ENCODE results near the gene GNAO1. TPM values are rescaled to one million over a fixed set of nuclear protein-coding genes. Genes with fewer than 3 reads are reported as not detected.

GNAO1 gene
- total RNA-seq, 1 experiment from 2014 or later: under 0.01 TPM

GRCh38 chr16:56238188-56238587 lies 46.9 kb downstream of the GNAO1 start:
- no peak for DNase-seq (ENCODE audit: low read depth)

- no peak for DNase-seq (ENCODE audit: low read depth)
Measured at GRCh38 chr16:56241596-56241995, 50.3 kb downstream of the GNAO1 start.

GRCh38 chr16:56242740-56243139 lies 51.5 kb downstream of the GNAO1 start:
- DNase-seq (ENCODE audit: low read depth): no peak

GRCh38 chr16:56244612-56245011 lies 53.3 kb downstream of the GNAO1 start:
- no peak for DNase-seq (ENCODE audit: low read depth)

- DNase-seq (ENCODE audit: low read depth): no peak
Measured at GRCh38 chr16:56245197-56245596, 53.9 kb downstream of the GNAO1 start.

GRCh38 chr16:56246051-56246817 lies 54.9 kb downstream of the GNAO1 start:
- no peak for DNase-seq (ENCODE audit: low read depth)

- no peak for DNase-seq (ENCODE audit: low read depth)
Measured at GRCh38 chr16:56247018-56247417, 55.7 kb downstream of the GNAO1 start.

- no peak for DNase-seq (ENCODE audit: low read depth)
Measured at GRCh38 chr16:56247808-56248207, 56.5 kb downstream of the GNAO1 start.

- no peak for DNase-seq (ENCODE audit: low read depth)
Measured at GRCh38 chr16:56252835-56253234, 61.5 kb downstream of the GNAO1 start.

GRCh38 chr16:56255904-56256303 lies 64.6 kb downstream of the GNAO1 start:
- DNase-seq (ENCODE audit: low read depth): no peak

GRCh38 chr16:56257239-56257638 lies 66.0 kb downstream of the GNAO1 start:
- DNase-seq (ENCODE audit: low read depth): no peak

GRCh38 chr16:56257666-56258342 lies 66.5 kb downstream of the GNAO1 start:
- no peak for DNase-seq (ENCODE audit: low read depth)

GRCh38 chr16:56258508-56259424 lies 67.5 kb downstream of the GNAO1 start:
- no peak for DNase-seq (ENCODE audit: low read depth)

- DNase-seq (ENCODE audit: low read depth): no peak
Measured at GRCh38 chr16:56259425-56259779, 68.1 kb downstream of the GNAO1 start.

GRCh38 chr16:56260378-56261160 lies 69.3 kb downstream of the GNAO1 start:
- DNase-seq (ENCODE audit: low read depth): no peak

GRCh38 chr16:56261656-56262055 lies 70.4 kb downstream of the GNAO1 start:
- DNase-seq (ENCODE audit: low read depth): no peak

- no peak for DNase-seq (ENCODE audit: low read depth)
Measured at GRCh38 chr16:56262148-56262547, 70.9 kb downstream of the GNAO1 start.

GRCh38 chr16:56262551-56263245 lies 71.4 kb downstream of the GNAO1 start:
- DNase-seq (ENCODE audit: low read depth): no peak

- no peak for DNase-seq (ENCODE audit: low read depth)
Measured at GRCh38 chr16:56263711-56264608, 72.7 kb downstream of the GNAO1 start.

GRCh38 chr16:56264609-56264972 lies 73.3 kb downstream of the GNAO1 start:
- DNase-seq (ENCODE audit: low read depth): no peak
